ENCODE measurements around the gene ADGRD2.
A peak's percentile ranks its signal among the peaks of the same experiment; 100 is the strongest.

The ADGRD2 gene

GRCh38 chr9:124481115-124481514 is 30.9 kb downstream of the ADGRD2 start:
- DNase-seq: peak; percentile 53

GRCh38 chr9:124482431-124483031 is 32.3 kb downstream of the ADGRD2 start:
- no peak for DNase-seq

- DNase-seq: no peak
Measured at GRCh38 chr9:124483481-124483880, 33.2 kb downstream of the ADGRD2 start.

GRCh38 chr9:124485201-124485600 is 35.0 kb downstream of the ADGRD2 start:
- no peak for DNase-seq

GRCh38 chr9:124485936-124486335 is 35.7 kb downstream of the ADGRD2 start:
- DNase-seq: no peak

DNA sequence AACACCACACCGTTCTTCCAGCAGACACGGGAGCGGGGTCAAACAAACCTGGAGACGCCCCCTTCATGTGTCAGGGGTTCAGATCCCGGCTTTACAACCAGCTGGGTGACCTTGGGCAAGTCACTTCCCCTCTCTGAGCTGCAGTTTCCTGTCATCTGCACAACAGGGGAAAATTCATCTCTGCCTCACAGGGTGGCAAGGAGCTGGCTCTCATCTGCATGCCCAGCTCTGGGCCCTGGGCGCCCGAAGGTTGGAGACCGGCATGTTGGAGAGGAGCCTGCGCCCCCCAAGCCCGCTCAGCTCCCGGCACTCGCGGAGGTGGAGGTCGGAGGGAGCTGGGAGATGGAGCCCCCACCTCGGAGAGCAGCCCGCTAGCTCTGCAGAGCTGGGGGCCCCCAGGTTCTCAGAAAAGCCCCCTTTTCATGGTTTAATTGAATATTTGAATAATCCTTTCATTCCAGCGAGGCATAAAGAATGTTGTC is 36.6 kb downstream of the ADGRD2 start:
- no peak for DNase-seq

GRCh38 chr9:124487260-124488182 is 37.3 kb downstream of the ADGRD2 start:
- no peak for DNase-seq

DNA sequence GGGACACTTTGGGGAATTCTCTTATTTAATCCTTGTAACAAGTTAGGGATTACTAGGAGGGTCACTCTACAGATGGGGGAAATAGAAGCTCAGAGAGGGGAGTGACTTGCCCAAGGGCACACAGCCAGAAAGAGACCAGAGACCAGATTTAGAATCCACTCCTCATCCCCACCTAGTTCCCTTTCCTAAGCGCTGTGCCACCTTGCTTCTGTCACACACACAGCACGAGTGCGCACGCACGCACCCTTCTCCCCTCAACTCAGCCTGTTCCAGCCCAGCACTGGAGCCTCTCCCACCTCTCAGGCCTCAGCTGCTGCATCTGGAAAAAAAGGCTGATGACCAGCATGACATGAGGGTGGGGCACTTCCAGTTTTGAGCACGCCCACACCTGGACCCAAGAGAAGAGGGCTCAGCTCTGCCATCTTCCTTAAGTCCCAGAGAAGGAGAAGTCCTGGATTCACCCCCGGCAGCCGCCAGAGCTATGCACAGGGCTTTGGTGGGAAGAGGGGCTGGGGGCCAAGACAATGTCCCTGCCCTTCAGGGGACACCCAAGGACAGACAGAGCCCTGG is 38.5 kb downstream of the ADGRD2 start:
- no peak for DNase-seq

DNA sequence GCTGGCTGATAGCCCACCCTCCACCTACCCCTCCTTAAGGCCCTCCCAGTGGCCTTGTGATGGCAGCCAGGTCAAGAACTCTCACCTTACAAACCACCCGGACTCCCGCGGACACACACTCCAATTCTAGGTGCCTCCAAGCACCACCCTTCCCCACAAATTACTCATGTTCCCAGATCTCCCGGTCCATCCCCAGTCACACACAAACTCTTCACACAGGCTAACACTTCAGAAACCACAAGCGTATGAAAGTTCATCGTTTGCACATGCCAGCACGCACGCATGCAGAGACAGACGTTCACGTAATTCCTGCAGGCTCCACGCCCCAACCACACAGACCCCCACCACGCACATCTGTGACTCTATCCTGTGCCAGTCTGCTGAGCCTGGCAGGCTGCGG is 39.0 kb downstream of the ADGRD2 start:
- DNase-seq: no peak

GRCh38 chr9:124490004-124490403 is 39.8 kb downstream of the ADGRD2 start:
- DNase-seq: no peak

DNA sequence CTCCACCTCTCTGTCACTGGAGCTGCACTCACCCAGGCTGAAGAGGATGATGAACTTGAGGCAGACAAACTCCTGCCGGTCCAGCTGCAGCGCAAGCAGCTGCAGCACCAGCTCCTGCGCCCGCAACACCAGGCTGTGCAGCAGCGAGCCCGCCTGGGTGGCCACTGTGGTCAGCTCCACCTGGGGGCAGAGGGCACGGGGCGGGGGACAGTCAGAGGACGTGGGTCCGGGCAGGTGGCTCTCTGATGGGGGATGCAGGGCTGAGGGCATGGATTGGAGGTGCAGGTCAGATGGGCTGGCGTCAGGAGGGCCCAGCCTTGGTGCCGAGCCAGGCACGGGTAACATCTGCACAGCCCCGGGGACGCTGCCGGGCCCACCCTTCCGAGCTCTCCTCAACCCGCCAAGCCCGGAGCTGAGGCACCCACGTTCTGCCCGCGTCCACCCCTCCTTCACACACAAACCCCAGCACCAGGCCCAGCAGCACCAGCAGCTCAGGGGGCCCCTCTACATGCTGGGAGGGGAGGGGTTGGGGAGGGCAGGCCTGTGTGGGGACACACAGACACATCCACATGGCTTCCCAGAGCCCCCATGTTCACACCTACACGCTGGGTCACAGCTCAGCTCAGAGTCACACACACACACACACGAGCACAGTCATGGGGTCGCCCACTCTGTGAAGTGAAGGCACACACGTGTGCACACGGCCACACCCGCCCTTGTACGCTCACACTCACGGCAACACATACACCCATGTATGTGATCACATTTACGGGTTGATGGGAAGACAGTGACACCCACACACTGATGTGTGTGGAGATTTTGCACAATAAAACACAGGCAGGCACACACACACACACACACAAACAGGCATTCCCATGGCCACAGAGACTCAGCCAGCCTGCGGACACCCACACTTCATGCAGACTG is 41.1 kb downstream of the ADGRD2 start:
- no peak for DNase-seq

DNA sequence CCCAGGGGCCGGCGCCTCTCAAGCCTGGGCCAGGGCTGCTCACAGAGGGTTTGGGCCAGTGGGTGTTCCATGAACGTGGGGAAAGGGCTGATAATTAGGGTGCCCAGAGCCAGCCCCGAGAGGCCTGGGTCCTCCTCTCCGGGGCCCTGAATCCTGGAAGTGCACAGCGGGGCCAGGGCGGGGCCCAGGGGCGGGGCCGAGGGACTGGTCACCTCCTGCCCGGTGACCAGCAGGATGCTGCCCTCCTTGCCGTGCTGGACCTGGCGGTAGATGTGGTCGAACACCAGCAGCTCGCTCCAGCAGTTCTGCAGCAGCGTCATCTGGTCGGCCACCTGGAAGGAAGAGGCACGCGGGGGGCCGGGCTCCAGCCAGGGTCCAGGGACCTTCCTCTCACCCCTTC is 42.6 kb downstream of the ADGRD2 start:
- DNase-seq: no peak

DNA sequence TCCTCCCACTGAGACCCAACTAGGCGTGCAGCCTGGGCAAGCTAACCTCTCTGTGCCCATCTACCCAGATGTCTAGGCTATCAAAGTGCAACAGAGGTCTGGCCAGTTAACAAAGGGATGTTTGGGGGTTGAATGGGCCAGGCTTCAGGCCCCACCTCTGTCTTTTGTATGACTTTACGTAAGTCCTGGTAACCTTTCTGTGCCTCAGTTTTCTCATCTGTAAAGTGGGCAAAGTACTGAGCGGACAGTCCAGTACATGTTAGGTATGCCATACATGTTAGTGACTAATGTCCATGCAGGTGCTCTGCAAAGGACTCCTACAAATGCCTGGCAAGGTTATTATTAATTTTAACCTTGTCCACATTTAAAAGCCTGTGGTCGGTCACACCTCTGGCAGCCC is 43.0 kb downstream of the ADGRD2 start:
- no peak for DNase-seq

GRCh38 chr9:124493794-124494479 is 43.7 kb downstream of the ADGRD2 start:
- DNase-seq: no peak

GRCh38 chr9:124495126-124496074 is 45.1 kb downstream of the ADGRD2 start:
- peak; percentile 66 for DNase-seq

- peak; percentile 69 for DNase-seq
Measured at GRCh38 chr9:124496075-124496449, 45.8 kb downstream of the ADGRD2 start.

DNA sequence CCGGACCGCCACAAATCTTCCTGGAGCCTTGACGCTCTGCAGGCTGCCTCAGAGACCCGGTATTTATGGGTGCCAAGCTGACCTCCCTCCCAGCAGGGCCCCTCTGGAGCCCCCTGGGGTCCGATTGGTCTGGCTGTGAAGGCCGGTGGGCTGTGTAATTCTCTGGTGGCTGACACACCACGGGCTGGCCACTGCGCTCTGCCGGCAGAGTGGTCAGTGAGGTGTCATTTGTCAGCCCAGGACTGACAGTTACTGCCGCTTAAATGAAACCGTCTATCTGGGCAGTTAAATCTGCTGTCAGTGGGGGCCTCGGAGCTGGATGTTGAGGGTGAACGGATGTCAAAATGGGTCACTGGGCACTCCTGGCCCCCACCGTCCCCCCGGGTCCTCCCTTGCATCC is 46.2 kb downstream of the ADGRD2 start:
- DNase-seq: no peak

DNA sequence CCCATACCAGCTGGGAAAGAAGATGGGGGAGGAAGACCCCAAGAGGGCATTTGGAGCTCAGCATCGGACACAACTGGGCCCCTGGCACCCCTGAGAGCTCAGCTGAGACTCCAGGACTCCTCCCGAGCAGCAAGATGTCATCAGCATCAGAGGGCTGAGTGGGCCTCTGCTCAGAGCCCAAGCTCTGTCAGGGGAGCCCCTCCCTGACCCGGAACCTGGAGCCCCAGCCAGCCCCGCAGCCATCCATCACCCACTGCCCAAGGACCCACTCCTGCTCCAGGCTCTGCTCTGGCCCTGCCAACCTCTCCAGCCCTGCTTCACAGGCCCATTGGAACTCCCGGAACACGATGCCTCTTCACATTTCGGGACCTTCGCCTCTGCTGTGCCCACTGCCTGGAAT is 47.2 kb downstream of the ADGRD2 start:
- no peak for DNase-seq

GRCh38 chr9:124498040-124498439 is 47.8 kb downstream of the ADGRD2 start:
- DNase-seq: no peak

GRCh38 chr9:124498499-124499146 is 48.4 kb downstream of the ADGRD2 start:
- no peak for DNase-seq
